GM12878 (cell line): ENCODE data around the gene SLC16A10. TPM values are rescaled to one million over a fixed set of nuclear protein-coding genes. Genes with fewer than 3 reads are reported as not detected.
A peak's percentile ranks its signal among the peaks of the same experiment; 100 is the strongest.

Experiments
- ATAC-seq: fragments of 200-7000 bp; cut with Tn5 transposase; 3 replicates; pipeline ENCODE4 v1.9.1; 2020; ENCODE audit warnings: mild to moderate bottlenecking, moderate library complexity
- BruUV-seq: library from RNA; stranded (reverse); fragments of 400-500 nt; replicated peaks from 2 replicates; lab custom pipeline; 2021; lab: Mats Ljungman, UMichigan
- CTCF ChIA-PET: fragments of 300-600 bp; sonication (Branson Sonifier 250); formaldehyde crosslinking; extraction: SDS; loops from one replicate; lab custom pipeline; 2021; ENCODE audit warnings: inconsistent platforms; lab: Yijun Ruan, JAX
- POLR2A ChIA-PET: fragments of 350-600 bp; formaldehyde crosslinking; extraction: SDS; loops from one replicate; lab custom pipeline; 2021; ENCODE audit warnings: inconsistent platforms; lab: Charles Lee
- RAD21 ChIA-PET: fragments of 300-600 bp; sonication (Branson Sonifier 250); formaldehyde crosslinking; loops from one replicate; lab custom pipeline; 2023; ENCODE audit warnings: antibody characterized with exemption; ENCODE audit not compliant: unreplicated experiment; lab: Charles Lee
- SMC1A ChIA-PET: fragments of 300-600 bp; sonication (Branson Sonifier 250); formaldehyde crosslinking; loops from one replicate; lab custom pipeline; 2023; ENCODE audit not compliant: unreplicated experiment, uncharacterized antibody; lab: Charles Lee
- DNase-seq: peaks from one replicate; pipeline ENCODE4 v3.0.0-alpha.2; 2011; ENCODE audit warnings: low read depth, low spot score
- FAIRE-seq: peaks from 3 replicates; lab custom pipeline; 2011; peaks lifted over from hg19 to GRCh38; lab: Jason Lieb, UNC
- H2AFZ ChIP-seq: 2 replicates; pipeline ENCODE4 v1.6.0; 2011; ENCODE audit warnings: low read depth, low read length, control low read depth; ENCODE audit not compliant: control insufficient read depth
- H3K27ac ChIP-seq: 2 replicates; pipeline ENCODE4 v1.5.1; 2011; ENCODE audit warnings: control low read depth; ENCODE audit not compliant: control insufficient read depth, insufficient read depth
- H3K27me3 ChIP-seq, 2 experiments: replicated peaks in 1 of 2; 2 replicates each; pipeline versions ENCODE4 v1.6.0 to v1.6.1; 2011; ENCODE audit warnings: low read length in 1 of 2; ENCODE audit not compliant: control insufficient read depth in 2 of 2, insufficient read depth in 2 of 2
- H3K36me3 ChIP-seq, 2 experiments: 2 replicates each; pipeline ENCODE4 v1.5.1; 2011; ENCODE audit warnings: low read length in 1 of 2; ENCODE audit not compliant: control insufficient read depth in 2 of 2, insufficient read depth in 2 of 2
- H3K4me1 ChIP-seq: 2 replicates; pipeline ENCODE4 v1.6.1; 2011; ENCODE audit warnings: mild to moderate bottlenecking, low read length, moderate library complexity, mixed read lengths; ENCODE audit not compliant: control insufficient read depth, insufficient read depth
- H3K4me2 ChIP-seq: 2 replicates; pipeline ENCODE4 v1.6.0; 2011; ENCODE audit warnings: control low read depth; ENCODE audit not compliant: control insufficient read depth, insufficient read depth
- H3K4me3 ChIP-seq: fragments of 200-600 bp; sonication (generic); 2 replicates; pipeline ENCODE4 v1.5.1; 2016
- H3K79me2 ChIP-seq: 2 replicates; pipeline ENCODE4 v1.6.0; 2011; ENCODE audit warnings: low read length; ENCODE audit not compliant: control insufficient read depth, insufficient read depth
- H3K9ac ChIP-seq: 2 replicates; pipeline ENCODE4 v1.8.0; 2011; ENCODE audit warnings: low read length, control low read depth, mixed read lengths; ENCODE audit not compliant: control insufficient read depth, insufficient read depth
- H3K9me3 ChIP-seq: replicated peaks from 3 replicates; pipeline ENCODE4 v1.5.1; 2011; ENCODE audit warnings: mild to moderate bottlenecking, low read length; ENCODE audit not compliant: control insufficient read depth, insufficient read depth
- H4K20me1 ChIP-seq: 2 replicates; pipeline ENCODE4 v1.6.0; 2011; ENCODE audit not compliant: control insufficient read depth, insufficient read depth
- ETV6 ChIP-seq, 2 experiments: fragments of 450-650 bp in 1 of 2; IDR thresholded peaks in 1 of 2; conservative IDR thresholded peaks in 1 of 2; 2 replicates each; pipeline ENCODE4 v1.6.1; 2014; ENCODE audit warnings: antibody characterized with exemption in 1 of 2, borderline replicate concordance in 1 of 2, low read depth in 1 of 2, mild to moderate bottlenecking in 1 of 2, moderate library complexity in 1 of 2
- FOS ChIP-seq: IDR thresholded peaks from 3 replicates; pipeline ENCODE4 v1.6.1; 2011; ENCODE audit warnings: borderline replicate concordance; ENCODE audit not compliant: insufficient read length; ENCODE audit errors: extremely low read depth
- FOXK2 ChIP-seq: fragments of 450-650 bp; IDR thresholded peaks from 2 replicates; pipeline ENCODE4 v1.6.1; 2017; ENCODE audit warnings: mild to moderate bottlenecking, moderate library complexity
- HDAC2 ChIP-seq: fragments of 200-600 bp; sonication (generic); IDR thresholded peaks from 2 replicates; pipeline ENCODE4 v1.6.1; 2017
- HDAC6 ChIP-seq: fragments of 200-600 bp; sonication (generic); IDR thresholded peaks from one replicate; pipeline ENCODE4 v1.8.0; 2017; ENCODE audit warnings: antibody characterized with exemption; ENCODE audit not compliant: unreplicated experiment
- MXI1 ChIP-seq: fragments of 150-350 bp; IDR thresholded peaks from 2 replicates; pipeline ENCODE4 v1.6.1; 2011; ENCODE audit warnings: low read depth, mild to moderate bottlenecking, inconsistent platforms, low read length, improper control_type of control experiment
- MYB ChIP-seq: fragments of 150-350 bp; IDR thresholded peaks from 2 replicates; pipeline ENCODE4 v1.6.1; 2014; ENCODE audit warnings: mild to moderate bottlenecking, low read depth, low read length, borderline replicate concordance
- STAT1 ChIP-seq: fragments of 450-650 bp; conservative IDR thresholded peaks from 2 replicates; pipeline ENCODE4 v1.6.1; 2014; ENCODE audit warnings: antibody characterized with exemption, mild to moderate bottlenecking
- USF1 ChIP-seq: IDR thresholded peaks from 2 replicates; pipeline ENCODE4 v1.6.1; 2011; ENCODE audit warnings: borderline replicate concordance, low read depth, mild to moderate bottlenecking, moderate library complexity, mixed read lengths, low read length; ENCODE audit not compliant: insufficient read depth; ENCODE audit errors: extremely low read length
- USF2 ChIP-seq: IDR thresholded peaks from 2 replicates; pipeline ENCODE4 v1.6.1; 2011; ENCODE audit warnings: low read depth, low read length, improper control_type of control experiment, borderline replicate concordance
- ZZZ3 ChIP-seq: IDR thresholded peaks from 2 replicates; pipeline ENCODE4 v1.6.1; 2011; ENCODE audit warnings: low read depth; ENCODE audit not compliant: control insufficient read depth, insufficient read length
- WGBS: methylation state at CpG from one replicate; pipeline ENCODE4 v1.1.6; 2016; ENCODE audit warnings: low lambda C conversion rate; ENCODE audit not compliant: insufficient replicate concordance, insufficient coverage; ENCODE audit errors: missing lambda C conversion rate; 5-methylcytosine and 5-hydroxymethylcytosine counted together
- in situ Hi-C: fragments of 300-500 bp; cut with MboI; formaldehyde crosslinking; loops from 9 replicates; pipeline ENCODE4 v1.14.3; 2018; ENCODE audit warnings: mixed read lengths
- intact Hi-C: fragments of 100-400 bp; cut with micrococcal nuclease; formaldehyde crosslinking; loops from one replicate; pipeline ENCODE4 v1.14.2; 2022; ENCODE audit not compliant: unreplicated experiment
- polyA plus RNA-seq, 11 experiments: library from polyadenylated mRNA; depleted of rRNA in 4 of 11; unstranded in 6 of 11; stranded (reverse) in 5 of 11; fragments of >200 nt; fragmentation: Nextera tagmentation in 4 of 11; fragmentation: Illumina TruSeq in 1 of 11; extraction: Ambion mirVana in 4 of 11; extraction: Trizol in 1 of 11; gene quantifications; 1 replicate in 1 of 11; 2 replicates in 10 of 11; pipeline versions ENCODE4 v1.2.1 to v1.2.3, GENCODE V29; 2011 to 2016; ENCODE audit warnings: inconsistent platforms in 2 of 11, missing spikeins in 2 of 11, low read depth in 1 of 11
- total RNA-seq, 4 experiments: library from RNA; depleted of rRNA in 3 of 4; stranded (reverse); fragments of >200 nt in 3 of 4; fragmentation: Illumina TruSeq in 1 of 4; extraction: Trizol in 1 of 4; gene quantifications; 2 replicates each; pipeline versions ENCODE4 v1.2.1 to v1.2.3, GENCODE V29; 2013 to 2021

SLC16A10 gene
- total and polyA plus RNA-seq, 10 of the 15 experiments (the other 5 are each of a cell fraction or from before 2014, with no cell fraction given) = 2.3 to 19.0 (median 8.0) TPM

- CTCF ChIA-PET = interaction anchor here (1.3 kb wide), 1 partner anchor 18 kb away, joined by 3 read pairs; no protein-coding TSS in a partner anchor
- FAIRE-seq (no peak), ATAC-seq (peak; percentile 45)
- no TSS peak for BruUV-seq
- SMC1A ChIA-PET = interaction anchor here (0.9 to 1.4 kb wide), 2 partner anchors 13 to 134 kb away, joined by 4 to 5 read pairs; no protein-coding TSS in a partner anchor
- RAD21 ChIA-PET = no interaction called here
- Histone ChIP-seq H3K4me1 (no peaks in the 10 kb centered on the region), H3K4me2 (no peak overlapping the region), H3K9ac (no peak overlapping the region), H3K9me3 (no peaks in the 10 kb centered on the region), H3K79me2 (no peaks in the 10 kb centered on the region)
- 27% methylated on average over 5 of the region's 5 CpGs for WGBS
- in situ Hi-C loops = no loop called here
- TF ChIP-seq USF2 = no peak
- no peak for TF ChIP-seq STAT1
- no peak for TF ChIP-seq USF1
- TF ChIP-seq HDAC6 = no peak
- no peak for TF ChIP-seq ETV6 (conservative IDR thresholded peaks at IDR 0.05 in 1 of 2, IDR thresholded peaks at IDR 0.05 in 1 of 2; ENCODE audit: borderline replicate concordance in 1 of 2, low read depth in 1 of 2)
- TF ChIP-seq MXI1 = no peak
- no peak for TF ChIP-seq FOS
- TF ChIP-seq HDAC2 = no peak
- TF ChIP-seq FOXK2 = no peak
- TF ChIP-seq MYB = no peak
- no peak for TF ChIP-seq ZZZ3
- TF ChIP-seq, all 136 proteins: peak for 0
- H3K27ac ChIP-seq = no peak overlapping the region
- H2AFZ ChIP-seq = no peak overlapping the region; the same call in none of the 2 replicates
- H4K20me1 ChIP-seq = no peaks in the 10 kb centered on the region
- DNase-seq = no peak
- POLR2A ChIA-PET = no interaction called here
- H3K27me3 ChIP-seq = no peaks in the 10 kb centered on the region
- H3K36me3 ChIP-seq = no peaks in the 10 kb centered on the region
- intact Hi-C loops = no loop called here
- no peak overlapping the region for H3K4me3 ChIP-seq
Measured at GRCh38 chr6:111076024-111076695, 11.1 kb upstream of the SLC16A10 start.
